ENCODE results near the gene JAG1. TPM values are rescaled to one million over a fixed set of nuclear protein-coding genes. Genes with fewer than 3 reads are reported as not detected.

Gene JAG1
- total and polyA plus RNA-seq, 3 donors from 2014 or later: 17.4 to 30.6 (median 24.7) TPM

- Histone ChIP-seq H3K27me3 (no peaks in the 10 kb centered on the region), H3K4me3 (peak overlapping the region; percentile 86 to 89), H3K4me1 (peaks cover 9% of the 10 kb centered on the region), H3K9me3 (no peaks in the 10 kb centered on the region), H3K36me3 (ENCODE audit: low read depth, missing control alignments) (no peaks in the 10 kb centered on the region), H3K27ac (peak overlapping the region; percentile 94 to 98)
- WGBS, 2 donors: 1 to 2% methylated on average over 11 to 13 of the region's 13 CpGs
- DNase-seq: peak; percentile 81
- intact Hi-C loops (cut with DNase I; ENCODE audit: low total_unique reads): no loop called here
- TF ChIP-seq POLR2A (IDR thresholded peaks at IDR 0.05): no peak
- TF ChIP-seq CTCF (IDR thresholded peaks at IDR 0.05): peak in 1 of 3 experiments; percentile 23
These were observed 2.4 kb downstream of the JAG1 start for GRCh38 chr20:10671221-10671918.

- TF ChIP-seq CTCF (IDR thresholded peaks at IDR 0.05): no peak
- TF ChIP-seq POLR2A (IDR thresholded peaks at IDR 0.05): no peak
- DNase-seq: no peak
- H3K4me1 ChIP-seq: peaks cover 16% of the 10 kb centered on the region
- H3K27me3 ChIP-seq: no peaks in the 10 kb centered on the region
- H3K27ac ChIP-seq: peak overlapping the region; percentile 73 to 98
- intact Hi-C loops (cut with DNase I; ENCODE audit: low total_unique reads): no loop called here
- no peaks in the 10 kb centered on the region for H3K9me3 ChIP-seq
- H3K4me3 ChIP-seq: peak overlapping the region; percentile 86 to 89
- 17 to 31% methylated on average over 18 of the region's 18 CpGs for WGBS, 2 donors
- no peaks in the 10 kb centered on the region for H3K36me3 ChIP-seq (ENCODE audit: low read depth, missing control alignments)
These were observed 3.1 kb downstream of the JAG1 start for GRCh38 chr20:10670501-10671220.

- Histone ChIP-seq H3K4me3 (peak overlapping the region; percentile 86 to 89), H3K9me3 (no peaks in the 10 kb centered on the region), H3K36me3 (ENCODE audit: low read depth, missing control alignments) (no peaks in the 10 kb centered on the region), H3K4me1 (peaks cover 18% of the 10 kb centered on the region), H3K27ac (peak overlapping the region in 1 of 2 donors; percentile 98), H3K27me3 (no peaks in the 10 kb centered on the region)
- 42 to 51% methylated on average over 6 of the region's 6 CpGs for WGBS, 2 donors
- intact Hi-C loops (cut with DNase I; ENCODE audit: low total_unique reads): no loop called here
- TF ChIP-seq POLR2A (IDR thresholded peaks at IDR 0.05): no peak
- no peak for TF ChIP-seq CTCF (IDR thresholded peaks at IDR 0.05)
- no peak for DNase-seq
These were observed 3.9 kb downstream of the JAG1 start for GRCh38 chr20:10669843-10670446.

- 72 to 73% methylated on average over 7 of the region's 7 CpGs for WGBS, 2 donors
- no peaks in the 10 kb centered on the region for H3K36me3 ChIP-seq (ENCODE audit: low read depth, missing control alignments)
- H3K4me1 ChIP-seq: peaks cover 27% of the 10 kb centered on the region
- H3K4me3 ChIP-seq: no peak overlapping the region
- no peak overlapping the region for H3K27ac ChIP-seq
- intact Hi-C loops (cut with DNase I; ENCODE audit: low total_unique reads): no loop called here
- TF ChIP-seq POLR2A (IDR thresholded peaks at IDR 0.05): no peak
- TF ChIP-seq CTCF (IDR thresholded peaks at IDR 0.05): no peak
- H3K9me3 ChIP-seq: no peaks in the 10 kb centered on the region
- no peaks in the 10 kb centered on the region for H3K27me3 ChIP-seq
- DNase-seq: no peak
These were observed 5.0 kb downstream of the JAG1 start for GRCh38 chr20:10668677-10669368.

Measured in testis (tissue), 3 donors.